GM10266 (cell line): ENCODE data around the gene MESD.

ENCODE experiments used
- DNase-seq: peaks from one replicate; pipeline ENCODE4 v3.0.0; 2012; ENCODE audit errors: extremely low spot score
- CTCF ChIP-seq: IDR thresholded peaks from 2 replicates; pipeline ENCODE4 v1.5.1; 2012; ENCODE audit warnings: mild to moderate bottlenecking, low read depth; ENCODE audit not compliant: control insufficient read depth, insufficient read depth; ENCODE audit errors: missing control alignments

Gene MESD

DNA sequence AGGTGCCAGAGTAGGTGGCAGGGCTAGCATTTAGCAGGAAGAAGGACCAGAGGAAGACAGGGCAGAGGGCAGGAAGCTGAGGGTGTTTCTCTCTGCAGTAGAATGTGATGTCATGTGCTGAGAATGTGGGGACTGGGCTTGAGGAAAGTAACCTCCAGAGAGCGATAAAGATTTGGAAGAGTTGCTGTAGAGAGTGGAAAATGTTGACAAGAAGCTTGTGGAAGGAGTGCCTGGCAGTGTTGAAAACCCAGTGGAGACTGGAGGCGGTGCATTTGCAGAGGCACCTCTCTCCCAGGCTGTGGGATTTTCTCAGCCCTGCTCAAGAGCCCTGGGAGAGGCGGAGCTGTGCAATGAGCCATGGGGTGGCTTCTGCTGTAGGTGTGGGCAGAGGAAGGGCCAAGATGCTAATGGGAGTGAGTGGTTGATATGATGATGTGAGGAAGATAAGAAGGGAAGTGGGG lies 54.8 kb downstream of the MESD start:
- no peak for DNase-seq
- no peak for TF ChIP-seq CTCF

DNA sequence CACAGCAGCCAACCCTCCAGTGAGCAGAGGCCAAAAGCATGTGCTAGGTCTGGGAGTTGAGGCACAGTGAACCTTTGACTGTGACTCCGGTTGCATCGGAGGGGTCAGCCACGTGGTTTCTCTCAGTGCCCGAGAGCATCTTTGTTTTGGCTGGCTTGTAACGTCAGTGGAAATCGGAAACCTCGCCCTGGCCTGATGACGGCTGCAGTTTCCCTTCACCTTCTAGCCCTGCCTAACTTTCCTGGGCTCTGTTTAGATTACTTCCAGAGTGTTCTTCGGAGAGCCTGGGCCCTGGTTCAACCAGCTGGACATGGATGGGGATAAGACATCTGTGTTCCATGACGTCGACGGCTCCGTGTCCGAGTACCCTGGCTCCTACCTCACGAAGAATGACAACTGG lies 56.6 kb downstream of the MESD start:
- TF ChIP-seq CTCF = no peak

GRCh38 chr15:80932513-80932815 lies 57.2 kb downstream of the MESD start:
- DNase-seq = no peak
- TF ChIP-seq CTCF = no peak

More for the DNA sequence above, 56.6 kb downstream of the MESD start:
- no peak for DNase-seq

GRCh38 chr15:80931721-80932512 lies 57.7 kb downstream of the MESD start:
- DNase-seq = no peak
- TF ChIP-seq CTCF = no peak

DNA sequence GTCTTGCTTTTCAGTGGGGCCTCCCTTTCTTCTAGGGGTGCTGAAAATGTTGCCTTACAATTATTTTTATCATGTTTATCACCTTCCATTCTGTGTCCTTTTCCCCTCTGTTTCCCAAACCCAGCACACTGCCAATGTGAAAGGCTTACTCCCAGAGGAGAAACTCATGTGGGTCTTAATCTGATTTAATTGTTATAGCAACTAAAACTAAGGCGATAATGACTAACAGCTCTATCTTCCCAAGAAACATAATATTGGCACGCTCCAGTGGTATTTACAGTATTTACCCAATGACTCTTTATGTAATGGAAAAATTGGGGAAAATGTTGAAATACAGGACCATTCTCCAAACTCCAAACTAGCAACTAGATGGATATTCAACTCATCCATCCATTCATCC lies 58.4 kb downstream of the MESD start:
- no peak for TF ChIP-seq CTCF
- DNase-seq = no peak

DNA sequence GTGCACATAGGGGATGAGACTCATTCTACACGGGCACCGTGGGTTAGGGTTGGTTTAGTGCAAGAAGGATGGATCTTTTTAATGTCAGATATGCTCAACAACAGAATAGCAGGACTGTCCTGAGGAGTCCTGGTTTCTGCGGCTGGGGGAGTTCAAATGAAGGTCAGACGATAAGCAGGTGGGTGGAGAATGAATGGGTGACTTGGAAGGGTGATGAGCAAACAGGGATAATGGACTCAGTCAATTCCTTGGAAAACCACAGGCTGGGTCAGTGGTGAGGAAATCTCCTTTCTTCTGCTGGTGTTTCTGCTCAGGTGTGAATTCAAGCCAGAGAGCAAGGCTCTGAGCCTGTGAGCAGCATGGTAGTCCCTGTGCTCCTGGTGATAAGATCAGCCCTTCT lies 59.9 kb downstream of the MESD start:
- no peak for DNase-seq
- TF ChIP-seq CTCF = no peak

- TF ChIP-seq CTCF = no peak
- DNase-seq = no peak
Measured at GRCh38 chr15:80929225-80929624, 60.4 kb downstream of the MESD start.
